GM12864 (cell line): ENCODE measurements around the gene ANKRD44.

Experiments
- DNase-seq: peaks from one replicate; pipeline ENCODE4 v3.0.0-alpha.2; 2011; ENCODE audit warnings: low read depth
- H3K4me3 ChIP-seq: 2 replicates; pipeline ENCODE4 v1.5.1; 2011; ENCODE audit warnings: mild to moderate bottlenecking, low read depth, low read length, control low read depth
- CTCF ChIP-seq: IDR thresholded peaks from 2 replicates; pipeline ENCODE4 v1.5.1; 2011; ENCODE audit warnings: low read depth, mild to moderate bottlenecking, moderate library complexity, low read length, control low read depth, inconsistent platforms; ENCODE audit errors: missing control alignments

The ANKRD44 gene

GRCh38 chr2:197273485-197273884 is 37.1 kb downstream of the ANKRD44 start:
- no peak overlapping the region for H3K4me3 ChIP-seq
- DNase-seq, result no peak
- TF ChIP-seq CTCF, result no peak

GRCh38 chr2:197270601-197271000 is 40.0 kb downstream of the ANKRD44 start:
- TF ChIP-seq CTCF, result no peak
- no peak overlapping the region for H3K4me3 ChIP-seq
- no peak for DNase-seq

GRCh38 chr2:197269815-197270214 is 40.8 kb downstream of the ANKRD44 start:
- DNase-seq, result no peak
- TF ChIP-seq CTCF, result no peak
- H3K4me3 ChIP-seq, result no peak overlapping the region

- H3K4me3 ChIP-seq, result no peak overlapping the region
- no peak for DNase-seq
- TF ChIP-seq CTCF, result no peak
These were observed 41.6 kb downstream of the ANKRD44 start for GRCh38 chr2:197268786-197269584.

- no peak for DNase-seq
- TF ChIP-seq CTCF, result no peak
- H3K4me3 ChIP-seq, result no peak overlapping the region
These were observed 44.1 kb downstream of the ANKRD44 start for GRCh38 chr2:197266477-197266876.

GRCh38 chr2:197265924-197266323 is 44.7 kb downstream of the ANKRD44 start:
- no peak for TF ChIP-seq CTCF

GRCh38 chr2:197265036-197265435 is 45.5 kb downstream of the ANKRD44 start:
- TF ChIP-seq CTCF, result no peak
- no peak for DNase-seq
- no peak overlapping the region for H3K4me3 ChIP-seq

More at GRCh38 chr2:197265924-197266323, 44.7 kb downstream of the ANKRD44 start:
- no peak for DNase-seq
- no peak overlapping the region for H3K4me3 ChIP-seq
